Activated B cell treated with CpG ODN at 0.5 μM for 24 hours (primary cell): ENCODE results near the gene RIT1. TPM values are rescaled to one million over a fixed set of nuclear protein-coding genes. Genes with fewer than 3 reads are reported as not detected.

Source experiments
- ATAC-seq: fragments of 200-7000 bp; cut with Tn5 transposase; one replicate; pipeline ENCODE4 v1.10.0; 2021; ENCODE audit warnings: low read depth, mild to moderate bottlenecking, moderate library complexity
- CTCF ChIA-PET: fragments of 350-600 bp; sonication (Branson Sonifier 250); formaldehyde crosslinking; loops from one replicate; lab custom pipeline; 2021; ENCODE audit warnings: antibody characterized with exemption; lab: Charles Lee
- POLR2A ChIA-PET: fragments of 350-600 bp; sonication (Branson Sonifier 250); formaldehyde crosslinking; loops from one replicate; lab custom pipeline; 2021; ENCODE audit warnings: antibody characterized with exemption; lab: Charles Lee
- DNase-seq: peaks from one replicate; pipeline ENCODE4 v3.0.0; 2022
- H3K27ac Mint-ChIP-seq: one replicate; pipeline ENCODE4 v1.8.0; 2020; ENCODE audit warnings: mixed read lengths
- H3K27me3 Mint-ChIP-seq: one replicate; pipeline ENCODE4 v1.8.0; 2021; ENCODE audit warnings: mixed read lengths
- H3K36me3 Mint-ChIP-seq: one replicate; pipeline ENCODE4 v1.8.0; 2021; ENCODE audit warnings: low read depth, mixed read lengths
- H3K4me1 Mint-ChIP-seq: one replicate; pipeline ENCODE4 v1.8.0; 2021; ENCODE audit warnings: mixed read lengths
- H3K4me3 Mint-ChIP-seq: one replicate; pipeline ENCODE4 v1.8.0; 2020; ENCODE audit warnings: mild to moderate bottlenecking, mixed read lengths
- H3K9me3 Mint-ChIP-seq: one replicate; pipeline ENCODE4 v1.8.0; 2020; ENCODE audit warnings: mixed read lengths
- intact Hi-C: fragments of 100-400 bp; cut with micrococcal nuclease; formaldehyde crosslinking; loops from one replicate; pipeline ENCODE4 v1.15.1; 2024
- total RNA-seq: library from RNA; stranded (reverse); gene quantifications from 2 replicates; pipeline ENCODE4 v1.2.3, GENCODE V29; 2022
- TF ChIP-seq, protein P1 (sequence below): fragments of 200-600 bp; IDR thresholded peaks from one replicate; pipeline ENCODE4 v1.8.0; 2022; ENCODE audit warnings: antibody characterized with exemption, mild to moderate bottlenecking

RIT1 gene
- total RNA-seq, 1 donor from 2014 or later, result 38.6 TPM

GRCh38 chr1:155872527-155872926 lies 38.6 kb downstream of the RIT1 start:
- intact Hi-C loops, result no loop called here
- no peaks in the 10 kb centered on the region for H3K4me1 Mint-ChIP-seq
- no peaks in the 10 kb centered on the region for H3K27me3 Mint-ChIP-seq
- H3K4me3 Mint-ChIP-seq, result no peak overlapping the region
- ATAC-seq, result no peak
- H3K9me3 Mint-ChIP-seq, result no peaks in the 10 kb centered on the region
- TF ChIP-seq, protein P1, sequence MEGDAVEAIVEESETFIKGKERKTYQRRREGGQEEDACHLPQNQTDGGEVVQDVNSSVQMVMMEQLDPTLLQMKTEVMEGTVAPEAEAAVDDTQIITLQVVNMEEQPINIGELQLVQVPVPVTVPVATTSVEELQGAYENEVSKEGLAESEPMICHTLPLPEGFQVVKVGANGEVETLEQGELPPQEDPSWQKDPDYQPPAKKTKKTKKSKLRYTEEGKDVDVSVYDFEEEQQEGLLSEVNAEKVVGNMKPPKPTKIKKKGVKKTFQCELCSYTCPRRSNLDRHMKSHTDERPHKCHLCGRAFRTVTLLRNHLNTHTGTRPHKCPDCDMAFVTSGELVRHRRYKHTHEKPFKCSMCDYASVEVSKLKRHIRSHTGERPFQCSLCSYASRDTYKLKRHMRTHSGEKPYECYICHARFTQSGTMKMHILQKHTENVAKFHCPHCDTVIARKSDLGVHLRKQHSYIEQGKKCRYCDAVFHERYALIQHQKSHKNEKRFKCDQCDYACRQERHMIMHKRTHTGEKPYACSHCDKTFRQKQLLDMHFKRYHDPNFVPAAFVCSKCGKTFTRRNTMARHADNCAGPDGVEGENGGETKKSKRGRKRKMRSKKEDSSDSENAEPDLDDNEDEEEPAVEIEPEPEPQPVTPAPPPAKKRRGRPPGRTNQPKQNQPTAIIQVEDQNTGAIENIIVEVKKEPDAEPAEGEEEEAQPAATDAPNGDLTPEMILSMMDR, result no peak
- ChIA-PET POLR2A (no interaction called here), CTCF (no interaction called here)
- no peak for DNase-seq
- H3K36me3 Mint-ChIP-seq, result no peaks in the 10 kb centered on the region
- no peak overlapping the region for H3K27ac Mint-ChIP-seq

DNA sequence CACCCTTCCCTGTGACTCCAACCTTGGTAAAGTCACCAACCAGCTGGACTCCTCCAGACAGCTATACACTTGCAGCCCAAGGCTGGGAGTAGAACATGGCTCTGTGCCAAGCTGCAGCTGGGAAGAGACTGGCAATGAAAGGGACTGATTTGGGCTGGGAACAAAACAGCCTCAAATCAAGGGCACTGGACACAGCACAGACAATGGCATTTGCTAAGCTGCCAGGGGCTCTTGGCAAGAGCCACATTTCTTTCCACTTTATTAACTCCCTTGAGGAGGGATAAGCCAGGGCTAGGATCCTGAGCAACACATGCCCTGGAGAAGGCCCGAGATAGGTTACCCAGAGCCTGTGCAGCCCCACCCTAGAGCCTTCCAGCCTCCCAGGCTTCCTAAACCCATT lies 39.8 kb downstream of the RIT1 start:
- ChIA-PET POLR2A (no interaction called here), CTCF (no interaction called here)
- ATAC-seq, result no peak
- Mint-ChIP-seq H3K36me3 (no peaks in the 10 kb centered on the region), H3K27ac (no peak overlapping the region), H3K9me3 (no peaks in the 10 kb centered on the region), H3K27me3 (no peaks in the 10 kb centered on the region), H3K4me3 (no peak overlapping the region), H3K4me1 (no peaks in the 10 kb centered on the region)
- DNase-seq, result no peak
- TF ChIP-seq, protein P1, result no peak
- intact Hi-C loops, result no loop called here

DNA sequence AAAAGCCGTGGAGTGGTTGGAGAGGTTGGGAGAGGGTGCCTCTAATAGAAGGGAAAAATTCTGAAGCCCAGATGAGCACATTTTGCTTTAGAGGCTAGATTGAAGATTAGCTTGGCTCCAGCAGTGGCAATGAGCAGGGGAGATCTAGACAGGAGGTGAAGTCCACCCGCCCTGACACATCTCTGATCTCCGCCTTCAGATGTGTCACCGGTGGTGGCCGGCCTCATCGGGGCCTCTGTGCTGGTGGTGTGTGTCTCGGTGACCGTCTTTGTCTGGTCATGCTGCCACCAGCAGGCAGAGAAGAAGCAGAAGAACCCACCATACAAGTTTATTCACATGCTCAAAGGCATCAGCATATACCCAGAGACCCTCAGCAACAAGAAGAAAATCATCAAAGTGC lies 43.4 kb downstream of the RIT1 start:
- Mint-ChIP-seq H3K27ac (no peak overlapping the region), H3K9me3 (no peaks in the 10 kb centered on the region), H3K4me1 (no peaks in the 10 kb centered on the region), H3K36me3 (no peaks in the 10 kb centered on the region), H3K27me3 (no peaks in the 10 kb centered on the region), H3K4me3 (no peak overlapping the region)
- TF ChIP-seq, protein P1, result no peak
- DNase-seq (no peak), ATAC-seq (no peak)
- POLR2A ChIA-PET, result no interaction called here
- intact Hi-C loops, result no loop called here
- CTCF ChIA-PET, result no interaction called here

DNA sequence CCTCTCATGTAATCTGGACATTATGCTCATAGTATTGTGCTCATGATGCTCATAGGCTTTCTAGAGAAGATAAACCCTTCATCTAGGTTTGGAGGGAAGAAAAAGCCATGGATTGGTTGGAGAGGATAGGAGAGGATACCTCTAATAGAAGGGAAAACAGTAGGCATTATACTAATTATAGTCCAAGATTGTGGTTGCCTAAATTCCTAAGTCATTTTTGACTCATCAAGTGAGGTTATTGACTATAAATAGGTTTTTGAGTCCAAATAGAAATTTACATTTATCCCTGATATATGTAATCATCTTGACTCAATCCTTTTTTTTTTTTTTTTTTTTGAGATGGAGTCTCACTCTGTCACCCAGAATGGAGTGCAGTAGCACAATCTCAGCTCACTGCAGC lies 46.8 kb downstream of the RIT1 start:
- Mint-ChIP-seq H3K4me1 (peaks cover 11% of the 10 kb centered on the region), H3K9me3 (no peaks in the 10 kb centered on the region), H3K4me3 (no peak overlapping the region), H3K27ac (no peak overlapping the region), H3K27me3 (peaks cover 2% of the 10 kb centered on the region), H3K36me3 (no peaks in the 10 kb centered on the region)
- intact Hi-C loops, result no loop called here
- ChIA-PET POLR2A (no interaction called here), CTCF (no interaction called here)
- TF ChIP-seq, protein P1, result no peak
- no peak for ATAC-seq
- no peak for DNase-seq

GRCh38 chr1:155861896-155862295 lies 49.3 kb downstream of the RIT1 start:
- ChIA-PET POLR2A (no interaction called here), CTCF (interaction anchor here (0.5 kb wide), 1 partner anchor 46 kb away, joined by 3 read pairs; no protein-coding TSS in a partner anchor)
- peaks cover 2% of the 10 kb centered on the region for H3K27me3 Mint-ChIP-seq
- no peaks in the 10 kb centered on the region for H3K9me3 Mint-ChIP-seq
- H3K4me1 Mint-ChIP-seq, result peaks cover 34% of the 10 kb centered on the region
- no peak overlapping the region for H3K4me3 Mint-ChIP-seq
- intact Hi-C loops, result no loop called here
- no peak overlapping the region for H3K27ac Mint-ChIP-seq
- peaks cover 2% of the 10 kb centered on the region for H3K36me3 Mint-ChIP-seq
- ATAC-seq, result no peak
- no peak for DNase-seq
- TF ChIP-seq, protein P1, result no peak
